Astrocyte (in vitro differentiated cells and primary cell): ENCODE data around the gene TBC1D5. TPM values are rescaled to one million over a fixed set of nuclear protein-coding genes. Genes with fewer than 3 reads are reported as not detected.
A peak's percentile ranks its signal among the peaks of the same experiment; 100 is the strongest.

Experiments used
- DNase-seq: peaks from one replicate; pipeline ENCODE4 v3.0.0-alpha.2; 2010; ENCODE audit warnings: low read depth
- FAIRE-seq: peaks from 2 replicates; lab custom pipeline; 2011; peaks lifted over from hg19 to GRCh38; lab: Jason Lieb, UNC
- H2AFZ ChIP-seq: 2 replicates; pipeline ENCODE4 v1.6.0; 2012; ENCODE audit warnings: low read depth, low read length, inconsistent platforms
- H3K27ac ChIP-seq: 2 replicates; pipeline ENCODE4 v1.5.1; 2011; ENCODE audit warnings: low read depth, low read length, inconsistent platforms
- H3K27me3 ChIP-seq: 2 replicates; pipeline ENCODE4 v1.6.0; 2011; ENCODE audit warnings: low read length, inconsistent platforms; ENCODE audit not compliant: insufficient read depth
- H3K36me3 ChIP-seq: 2 replicates; pipeline ENCODE4 v1.5.1; 2011; ENCODE audit warnings: low read length, inconsistent platforms; ENCODE audit not compliant: insufficient read depth
- H3K4me1 ChIP-seq: 2 replicates; pipeline ENCODE4 v1.5.1; 2011; ENCODE audit warnings: low read length, inconsistent platforms; ENCODE audit not compliant: insufficient read depth
- H3K4me2 ChIP-seq: 2 replicates; pipeline ENCODE4 v1.6.0; 2012; ENCODE audit warnings: low read length, inconsistent platforms
- H3K4me3 ChIP-seq: 2 replicates; pipeline ENCODE4 v1.5.1; 2011; ENCODE audit warnings: low read depth, mild to moderate bottlenecking, low read length, inconsistent platforms; ENCODE audit not compliant: insufficient read depth
- H3K79me2 ChIP-seq: 2 replicates; pipeline ENCODE4 v1.6.0; 2012; ENCODE audit warnings: mild to moderate bottlenecking, low read length, inconsistent platforms; ENCODE audit not compliant: insufficient read depth
- H3K9ac ChIP-seq: 2 replicates; pipeline ENCODE4 v1.6.0; 2012; ENCODE audit warnings: mild to moderate bottlenecking, low read length, inconsistent platforms
- H3K9me3 ChIP-seq: 2 replicates; pipeline ENCODE4 v1.5.1; 2012; ENCODE audit warnings: low read depth, mild to moderate bottlenecking, low read length, inconsistent platforms; ENCODE audit not compliant: insufficient read depth
- H4K20me1 ChIP-seq: 2 replicates; pipeline ENCODE4 v1.6.0; 2012; ENCODE audit warnings: low read length, inconsistent platforms; ENCODE audit not compliant: insufficient read depth
- H3K27ac Mint-ChIP-seq: one replicate; pipeline ENCODE4 v1.8.0; 2021; ENCODE audit warnings: mild to moderate bottlenecking, mixed read lengths; ENCODE audit not compliant: unreplicated experiment
- H3K27me3 Mint-ChIP-seq: one replicate; pipeline ENCODE4 v1.8.0; 2021; ENCODE audit warnings: low read depth, mixed read lengths; ENCODE audit not compliant: unreplicated experiment
- H3K36me3 Mint-ChIP-seq: one replicate; pipeline ENCODE4 v1.8.0; 2021; ENCODE audit warnings: low read depth, mixed read lengths; ENCODE audit not compliant: unreplicated experiment
- H3K4me1 Mint-ChIP-seq: one replicate; pipeline ENCODE4 v1.8.0; 2021; ENCODE audit warnings: low read depth, mixed read lengths; ENCODE audit not compliant: unreplicated experiment
- H3K4me3 Mint-ChIP-seq: one replicate; pipeline ENCODE4 v1.8.0; 2021; ENCODE audit warnings: mild to moderate bottlenecking, moderate library complexity, mixed read lengths; ENCODE audit not compliant: unreplicated experiment
- H3K9me3 Mint-ChIP-seq: one replicate; pipeline ENCODE4 v1.8.0; 2021; ENCODE audit warnings: mild to moderate bottlenecking, mixed read lengths; ENCODE audit not compliant: unreplicated experiment
- CTCF ChIP-seq: IDR thresholded peaks from 2 replicates; pipeline ENCODE4 v1.5.1; 2011; ENCODE audit warnings: low read depth, mild to moderate bottlenecking, inconsistent platforms, low read length, moderate library complexity; ENCODE audit not compliant: insufficient read depth
- EZH2 ChIP-seq: IDR thresholded peaks from 2 replicates; pipeline ENCODE4 v1.6.1; 2012; ENCODE audit warnings: mild to moderate bottlenecking, low read length, inconsistent platforms; ENCODE audit not compliant: insufficient read depth
- total RNA-seq: library from RNA; stranded (reverse); gene quantifications from 2 replicates; pipeline ENCODE4 v1.2.1, GENCODE V29; 2021

TBC1D5 gene
- total RNA-seq, 1 donor from 2014 or later, result 23.0 TPM

GRCh38 chr3:17329927-17330326, 412.5 kb downstream of the TBC1D5 start:
- Histone ChIP-seq H3K4me1 (no peaks in the 10 kb centered on the region), H3K27me3 (no peaks in the 10 kb centered on the region), H3K4me3 (no peak overlapping the region), H3K36me3 (no peaks in the 10 kb centered on the region), H3K4me2 (no peak overlapping the region), H3K9ac (no peak overlapping the region), H2AFZ (no peak overlapping the region), H3K79me2 (no peaks in the 10 kb centered on the region), H3K9me3 (no peaks in the 10 kb centered on the region), H4K20me1 (no peaks in the 10 kb centered on the region), H3K27ac (no peak overlapping the region)
- TF ChIP-seq CTCF (no peak), EZH2 (no peak)
- Mint-ChIP-seq H3K4me3 (no peak overlapping the region), H3K36me3 (no peaks in the 10 kb centered on the region), H3K4me1 (no peaks in the 10 kb centered on the region), H3K9me3 (no peaks in the 10 kb centered on the region), H3K27ac (no peak overlapping the region), H3K27me3 (no peaks in the 10 kb centered on the region)
- DNase-seq (no peak), FAIRE-seq (no peak)

- H3K79me2 ChIP-seq, result no peaks in the 10 kb centered on the region
- Mint-ChIP-seq H3K4me3 (no peak overlapping the region), H3K27ac (peak overlapping the region; percentile 47), H3K4me1 (no peaks in the 10 kb centered on the region), H3K27me3 (no peaks in the 10 kb centered on the region), H3K9me3 (no peaks in the 10 kb centered on the region), H3K36me3 (no peaks in the 10 kb centered on the region)
- no peaks in the 10 kb centered on the region for H3K4me1 ChIP-seq
- H3K27me3 ChIP-seq, result no peaks in the 10 kb centered on the region
- TF ChIP-seq CTCF (no peak), EZH2 (no peak)
- FAIRE-seq (no peak), DNase-seq (no peak)
- H4K20me1 ChIP-seq, result no peaks in the 10 kb centered on the region
- H3K9ac ChIP-seq, result no peak overlapping the region
- H3K4me3 ChIP-seq, result no peak overlapping the region
- H3K36me3 ChIP-seq, result no peaks in the 10 kb centered on the region
- no peak overlapping the region for H3K4me2 ChIP-seq
- no peak overlapping the region for H3K27ac ChIP-seq
- no peak overlapping the region for H2AFZ ChIP-seq
- no peaks in the 10 kb centered on the region for H3K9me3 ChIP-seq
These were observed 420.2 kb downstream of the TBC1D5 start for GRCh38 chr3:17322106-17322793.

- no peaks in the 10 kb centered on the region for H3K9me3 Mint-ChIP-seq
- FAIRE-seq, result no peak
- H3K4me3 Mint-ChIP-seq, result no peak overlapping the region
- DNase-seq, result no peak
- Histone ChIP-seq H3K4me1 (no peaks in the 10 kb centered on the region), H3K27me3 (no peaks in the 10 kb centered on the region), H3K9ac (no peak overlapping the region), H4K20me1 (no peaks in the 10 kb centered on the region), H3K79me2 (no peaks in the 10 kb centered on the region), H3K4me3 (no peak overlapping the region), H2AFZ (no peak overlapping the region), H3K36me3 (no peaks in the 10 kb centered on the region), H3K9me3 (no peaks in the 10 kb centered on the region), H3K4me2 (no peak overlapping the region), H3K27ac (no peak overlapping the region)
- no peaks in the 10 kb centered on the region for H3K36me3 Mint-ChIP-seq
- TF ChIP-seq EZH2 (no peak), CTCF (no peak)
- H3K27ac Mint-ChIP-seq, result no peak overlapping the region
- H3K27me3 Mint-ChIP-seq, result no peaks in the 10 kb centered on the region
- no peaks in the 10 kb centered on the region for H3K4me1 Mint-ChIP-seq
These were observed 422.2 kb downstream of the TBC1D5 start for GRCh38 chr3:17320266-17320665.
